Activated CD4-positive, CD25-positive, alpha-beta regulatory T cell treated with anti-CD3 and anti-CD28 coated beads, Interleukin-2, amount 50 U/mL, for 24 hours (primary cell): Measurements from ENCODE around the gene TPSD1.
"Not testable (repeated sequence)": the region's sequence is repeated elsewhere in the genome, so short reads cannot be mapped to it uniquely, and the experiment has no call there.

ENCODE experiments used
- ATAC-seq, 2 donors: fragments of 150-1000 bp; cut with Tn5 transposase; one replicate each; pipeline ENCODE4 v1.10.0; 2021; ENCODE audit warnings: mild to moderate bottlenecking in 1 of 2, moderate library complexity in 1 of 2

The TPSD1 gene

DNA sequence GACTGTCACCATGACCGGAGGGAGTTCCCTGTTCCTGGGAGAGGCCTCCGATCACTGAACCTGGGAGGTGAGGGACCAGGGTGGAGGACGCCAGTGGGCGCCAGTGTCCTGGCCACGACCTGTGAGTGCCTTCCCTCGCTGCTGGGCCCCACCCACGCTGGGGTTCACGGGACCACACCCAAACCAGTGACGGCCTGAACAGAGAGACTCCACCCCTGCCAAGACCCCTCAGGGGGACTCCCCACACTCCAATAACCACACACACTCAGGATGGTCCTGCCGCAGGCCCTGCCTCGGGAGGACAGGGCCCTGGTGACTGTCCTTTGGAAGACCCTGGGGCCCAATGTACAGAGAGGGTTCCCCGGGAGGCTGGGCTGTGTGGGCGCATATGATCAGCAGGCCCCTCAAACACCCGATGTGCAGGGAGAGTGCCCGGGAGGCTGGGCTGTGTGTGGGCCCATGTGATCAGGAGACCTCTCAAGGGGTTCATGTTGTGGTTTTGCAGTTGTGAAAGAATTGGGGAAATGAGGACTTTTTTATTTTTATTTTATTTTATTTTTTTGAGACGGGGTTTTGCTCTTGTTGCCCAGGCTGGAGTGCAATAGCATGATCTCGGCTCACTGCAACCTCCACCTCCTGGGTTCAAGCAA, 26.6 kb downstream of the TPSD1 start:
- no peak for ATAC-seq

DNA sequence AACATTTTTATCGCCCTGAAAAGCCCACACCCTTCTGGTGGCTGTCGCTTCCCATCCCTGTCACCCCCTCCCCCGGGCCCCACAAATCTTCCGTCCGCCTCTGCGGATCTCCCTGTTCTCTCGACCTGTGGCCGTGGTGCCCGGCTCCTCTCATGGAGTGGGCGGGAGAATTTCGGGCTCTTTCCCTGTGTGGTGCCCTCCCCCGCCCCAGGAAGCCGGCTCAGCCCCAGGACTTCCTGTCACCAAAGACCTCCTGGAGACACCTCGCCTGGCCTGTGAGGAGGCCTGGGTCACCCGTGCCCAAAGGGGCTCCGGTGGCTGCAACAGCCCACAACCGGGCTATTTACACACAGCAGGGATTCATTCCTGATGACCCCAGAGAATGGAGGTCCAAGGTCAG, 27.4 kb downstream of the TPSD1 start:
- ATAC-seq: no peak

DNA sequence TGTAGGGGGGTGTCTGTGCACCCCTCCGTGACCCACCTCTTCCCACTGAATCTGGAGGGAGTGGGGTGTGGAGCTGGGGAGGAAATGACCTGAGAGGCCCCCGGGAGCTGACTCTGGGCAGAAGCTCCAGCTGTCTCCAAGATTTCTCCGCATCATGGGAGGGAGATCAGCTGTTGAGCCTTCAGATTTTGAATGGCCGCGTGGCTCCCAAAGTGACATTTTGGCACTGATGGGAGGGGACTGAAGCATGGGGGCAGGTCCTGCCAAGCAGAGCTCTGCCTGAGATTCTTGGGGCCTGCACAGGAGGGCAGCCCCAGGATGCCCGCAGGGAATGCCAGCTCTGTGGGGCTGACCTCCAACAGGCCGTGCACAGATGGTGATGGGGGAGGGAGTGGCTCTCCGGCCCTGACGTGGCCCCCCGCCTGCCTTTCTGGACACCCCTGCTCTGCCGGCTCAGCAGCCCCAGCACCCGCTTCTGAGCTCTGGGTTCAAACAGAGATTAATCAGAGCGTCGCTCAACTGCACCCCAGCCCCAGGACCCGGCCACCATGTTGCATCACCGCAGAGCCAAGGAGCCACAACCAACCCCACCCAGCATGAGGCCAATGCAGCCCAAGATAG, 28.2 kb downstream of the TPSD1 start:
- no peak for ATAC-seq

DNA sequence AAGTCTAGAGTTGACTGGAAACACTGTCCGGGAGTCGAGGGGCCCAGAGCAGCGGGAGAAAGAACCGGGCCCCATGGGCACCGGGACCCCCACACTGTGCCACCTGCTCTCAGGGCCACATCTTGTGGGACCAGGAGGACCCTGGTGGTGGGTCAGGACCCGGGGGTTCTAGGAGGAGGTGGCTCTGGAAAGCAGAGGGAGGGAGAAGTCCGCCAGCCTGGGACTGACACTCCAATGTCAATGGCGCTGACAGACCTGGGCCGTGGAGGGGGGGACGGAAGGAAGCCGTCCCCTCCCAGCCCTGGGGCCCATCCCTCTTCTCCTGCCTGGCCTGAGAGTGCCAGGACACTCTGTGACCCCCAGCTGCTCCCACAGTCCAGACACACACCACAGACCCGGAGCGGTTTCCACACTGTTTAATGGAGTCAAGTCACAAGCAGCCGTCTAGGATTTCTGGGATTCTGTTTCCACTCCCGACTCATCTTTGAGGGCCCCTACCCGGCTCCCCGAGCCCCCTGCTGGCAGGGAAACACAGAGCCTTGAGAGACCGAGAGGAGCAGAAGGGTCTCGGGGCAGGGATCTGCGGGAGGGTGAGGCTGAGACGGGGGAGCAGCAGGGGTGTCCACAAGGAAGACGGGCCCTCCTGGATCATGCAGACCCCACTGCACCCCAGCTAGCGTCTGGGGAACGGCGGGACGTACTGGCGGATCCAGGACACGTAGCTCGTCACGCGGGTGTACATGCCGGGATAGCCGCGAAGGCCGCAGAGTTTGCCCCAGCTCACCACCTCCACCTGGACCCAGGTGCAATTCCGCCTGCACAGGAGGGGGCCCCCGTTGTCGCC, 30.0 kb downstream of the TPSD1 start:
- no peak for ATAC-seq

DNA sequence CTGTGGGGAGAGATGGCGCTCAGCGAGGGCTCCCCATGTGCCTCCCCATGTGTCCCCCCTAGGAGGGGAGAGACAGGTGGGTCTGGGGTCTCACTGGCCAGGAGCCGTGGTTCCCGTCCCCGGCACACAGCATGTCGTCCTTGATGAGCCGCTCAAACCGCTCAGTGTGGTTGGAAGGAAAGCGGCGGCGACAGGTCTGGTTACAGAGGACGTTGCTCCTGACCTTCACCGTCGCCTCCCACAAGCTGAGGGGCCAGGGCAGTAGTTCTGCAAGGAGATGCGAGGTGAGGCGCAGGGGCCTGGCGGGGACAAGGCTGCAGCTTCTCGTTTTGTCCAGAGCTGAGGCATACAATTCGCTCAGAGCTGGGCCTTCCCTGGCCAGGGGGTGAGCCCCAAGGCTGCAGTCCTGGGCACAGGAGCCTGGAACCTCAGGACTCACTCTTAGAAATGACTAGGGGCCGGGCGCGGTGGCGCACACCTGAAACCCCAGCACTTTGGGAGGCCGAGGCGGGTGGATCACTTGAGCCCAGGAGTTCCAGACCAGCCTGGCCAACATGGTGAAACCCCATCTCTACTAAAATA, 30.7 kb downstream of the TPSD1 start:
- no peak for ATAC-seq

DNA sequence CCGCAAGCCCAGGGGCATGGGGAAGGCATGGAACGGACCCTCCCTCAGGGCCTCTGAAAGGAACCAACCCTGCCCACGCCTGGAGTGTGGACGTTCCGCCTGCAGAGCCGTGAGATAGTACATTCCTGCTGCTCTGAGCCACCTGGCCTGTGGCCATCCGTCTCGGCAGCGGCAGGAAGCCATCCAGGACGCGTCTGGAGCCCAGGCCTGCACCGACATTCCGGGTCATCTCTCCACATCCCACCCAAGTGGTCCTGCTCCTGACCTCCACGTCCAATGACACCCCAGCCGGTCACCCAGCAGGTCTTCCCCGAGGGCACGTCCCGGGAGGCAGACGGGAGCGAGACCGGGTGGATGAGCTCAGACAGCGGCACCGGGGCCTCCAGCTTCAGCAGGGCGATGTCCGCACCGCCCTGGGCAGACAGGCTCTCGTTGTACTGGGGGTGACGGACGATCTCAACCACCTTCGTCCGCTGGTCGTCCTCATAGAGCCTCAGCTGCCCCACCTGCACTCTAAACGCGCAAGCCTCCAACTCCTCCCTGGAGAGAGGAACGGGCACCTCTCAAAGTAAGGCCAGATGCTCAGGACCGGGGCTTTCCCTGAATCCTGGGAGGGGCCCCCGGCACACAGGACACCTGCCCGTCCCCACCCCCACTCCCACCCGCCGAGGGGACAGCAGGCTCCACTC, 32.3 kb downstream of the TPSD1 start:
- no peak for ATAC-seq

DNA sequence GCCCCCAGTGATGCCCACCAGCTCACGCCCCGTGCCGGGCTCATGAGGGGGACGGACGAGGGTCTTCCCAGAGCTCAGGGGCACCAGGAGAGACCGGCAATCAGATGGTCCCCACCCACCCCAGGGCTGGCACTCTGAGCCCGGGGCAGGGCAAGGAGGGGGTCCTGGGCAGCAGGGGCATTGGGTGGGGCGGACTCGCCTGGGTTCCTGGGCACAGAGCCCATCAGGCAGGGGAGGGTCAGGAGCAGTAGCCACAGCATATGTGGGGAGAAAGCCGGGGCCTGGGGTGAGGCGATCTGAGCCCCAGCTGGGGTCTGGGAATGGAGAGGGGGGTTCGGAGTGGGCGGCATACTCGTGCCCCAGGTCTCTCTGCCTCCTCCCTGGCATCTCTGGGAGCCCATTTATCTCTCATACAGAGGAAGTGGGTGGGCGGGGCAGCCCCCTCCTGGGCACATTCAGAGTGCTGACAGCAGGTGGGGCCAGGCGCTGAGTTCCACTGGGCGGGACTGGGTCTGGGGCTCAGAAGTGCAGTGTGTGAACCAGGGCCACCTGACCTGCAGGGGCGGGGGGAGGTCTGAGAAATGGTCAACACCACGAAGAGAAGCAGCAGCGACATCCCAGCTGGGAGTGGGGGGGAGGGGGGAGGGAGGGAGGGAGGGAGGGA, 33.1 kb downstream of the TPSD1 start:
- ATAC-seq: peak in 1 of 2 donors; percentile 24

DNA sequence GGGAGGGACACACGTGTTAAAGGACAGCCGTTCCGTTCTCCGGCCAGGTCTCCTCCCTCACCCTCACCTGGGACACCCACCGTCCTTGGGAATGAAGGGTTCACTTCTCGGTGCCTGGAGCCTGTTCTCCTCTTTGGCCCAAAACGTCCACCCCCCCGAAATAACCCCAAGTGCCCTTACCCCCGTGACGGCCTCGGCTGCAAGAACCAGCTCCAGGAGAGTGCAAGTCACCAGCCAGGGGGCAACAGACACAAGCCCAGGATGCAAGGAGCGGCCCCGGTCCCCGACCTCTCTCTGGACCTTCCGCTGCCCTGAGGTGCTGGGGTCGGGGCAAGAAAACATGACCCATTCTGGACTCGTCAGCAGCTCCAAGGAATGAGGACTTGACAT, 33.6 kb downstream of the TPSD1 start:
- ATAC-seq: no peak

DNA sequence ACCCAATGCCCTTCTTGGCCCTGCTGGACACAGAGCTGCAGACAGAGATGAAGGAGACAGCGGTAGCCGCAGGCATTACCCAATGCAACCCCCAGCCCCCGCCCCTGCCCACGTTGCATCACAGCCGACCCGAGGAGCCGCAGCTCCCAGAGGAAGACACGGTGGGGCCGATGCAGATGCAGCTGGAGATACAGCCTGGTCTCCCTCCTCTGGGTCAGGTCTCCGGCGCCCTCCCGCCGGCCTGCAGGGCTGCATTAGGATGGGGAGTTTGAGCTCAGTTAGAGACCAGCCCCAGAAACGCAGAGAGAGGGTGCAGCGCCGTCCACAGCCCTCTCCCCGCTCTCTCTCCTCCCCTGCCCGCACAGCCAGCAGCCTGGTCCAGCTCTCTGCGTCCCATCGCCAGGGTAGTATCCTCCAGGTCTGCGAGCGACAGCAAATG, 34.2 kb downstream of the TPSD1 start:
- ATAC-seq: no peak

DNA sequence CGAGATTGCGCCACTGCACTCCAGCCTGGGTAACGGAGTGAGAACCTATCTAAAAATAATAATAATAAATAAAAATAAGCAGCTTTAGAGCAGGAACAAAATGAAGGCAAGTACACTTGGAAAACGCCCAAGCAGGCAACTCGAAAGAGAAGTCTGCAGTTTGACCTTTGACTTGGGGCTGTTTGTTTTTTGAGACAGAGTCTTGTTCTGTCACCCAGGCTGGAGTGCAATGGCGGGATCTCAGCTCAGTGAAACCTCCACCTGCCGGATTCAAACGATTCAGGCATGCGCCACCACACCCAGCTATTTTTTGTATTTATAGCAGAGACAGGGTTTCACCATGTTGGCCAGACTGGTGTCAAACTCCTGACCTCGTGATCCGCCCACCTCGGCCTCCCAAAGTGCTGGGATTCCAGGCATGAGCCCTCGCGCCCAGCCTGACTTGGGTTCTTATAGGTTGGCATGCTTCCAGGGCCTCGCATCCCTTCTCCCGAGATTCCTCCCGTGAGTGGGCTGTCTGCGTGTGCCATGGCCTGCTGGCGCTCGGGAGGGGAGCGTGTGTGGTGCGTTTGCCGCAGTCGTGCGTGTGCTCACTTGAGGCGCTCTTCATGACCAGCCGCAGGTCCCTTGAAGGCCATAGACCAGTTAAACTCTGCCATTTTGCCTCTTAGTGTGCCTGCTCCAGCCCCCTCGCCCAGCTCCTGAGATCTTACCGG, 35.1 kb downstream of the TPSD1 start:
- no peak for ATAC-seq

DNA sequence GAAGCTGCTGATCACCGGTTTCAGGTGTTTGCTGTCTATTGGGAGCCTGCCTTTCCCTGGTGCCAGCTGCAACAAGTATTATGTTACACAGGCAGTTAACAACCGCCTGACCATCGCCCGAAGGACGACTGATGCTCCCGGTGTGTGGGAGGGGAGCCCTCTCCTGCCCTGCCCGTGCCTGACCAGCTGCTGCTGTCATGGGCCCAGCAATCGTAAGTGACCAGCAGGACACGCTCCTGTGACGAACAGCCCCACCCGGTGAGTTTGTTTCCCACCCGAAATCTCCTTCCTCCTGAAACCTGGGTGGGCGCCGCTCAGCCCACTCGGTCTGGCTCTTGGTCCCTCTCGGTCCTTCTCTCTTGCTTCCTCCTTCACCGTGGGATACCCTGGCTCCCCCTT, 35.7 kb downstream of the TPSD1 start:
- no peak for ATAC-seq

DNA sequence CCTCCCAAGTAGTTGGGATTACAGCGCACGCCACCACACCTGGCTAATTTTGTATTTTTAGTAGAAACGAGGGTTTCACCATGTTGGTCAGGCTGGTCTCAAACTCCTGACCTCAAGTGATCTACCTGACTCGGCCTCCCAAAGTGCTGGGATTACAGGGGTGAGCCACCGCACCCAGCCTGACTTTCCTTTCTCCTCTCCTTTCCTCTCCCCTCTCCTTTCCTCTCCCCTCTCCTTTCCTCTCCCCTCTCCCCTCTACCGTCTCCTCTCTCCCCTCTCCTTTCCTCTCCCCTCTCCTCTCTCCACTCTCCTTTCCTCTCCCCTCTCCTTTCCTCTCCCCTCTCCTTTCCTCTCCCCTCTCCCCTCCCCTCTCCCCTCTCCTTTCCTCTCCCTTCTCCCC, 36.3 kb downstream of the TPSD1 start:
- not testable (repeated sequence) for ATAC-seq

DNA sequence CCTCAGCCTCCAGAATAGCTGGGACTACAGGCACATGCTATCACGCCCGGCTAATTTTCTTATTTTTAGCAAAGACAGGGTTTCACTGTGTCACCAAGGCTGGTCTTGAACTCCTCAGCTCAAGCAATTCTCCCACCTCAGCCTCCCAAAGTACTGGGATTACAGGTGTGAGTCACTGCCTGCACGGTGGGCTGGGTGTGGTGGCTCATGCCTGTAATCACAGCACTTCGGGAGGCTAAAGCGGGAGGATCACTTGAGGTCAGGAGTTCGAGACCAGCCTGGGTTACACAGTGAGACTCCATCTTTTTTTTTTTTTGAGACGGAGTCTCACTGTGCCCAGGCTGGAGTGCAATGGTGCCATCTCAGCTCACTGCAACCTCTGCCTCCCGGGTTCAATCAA, 36.9 kb downstream of the TPSD1 start:
- ATAC-seq: not testable (repeated sequence)

DNA sequence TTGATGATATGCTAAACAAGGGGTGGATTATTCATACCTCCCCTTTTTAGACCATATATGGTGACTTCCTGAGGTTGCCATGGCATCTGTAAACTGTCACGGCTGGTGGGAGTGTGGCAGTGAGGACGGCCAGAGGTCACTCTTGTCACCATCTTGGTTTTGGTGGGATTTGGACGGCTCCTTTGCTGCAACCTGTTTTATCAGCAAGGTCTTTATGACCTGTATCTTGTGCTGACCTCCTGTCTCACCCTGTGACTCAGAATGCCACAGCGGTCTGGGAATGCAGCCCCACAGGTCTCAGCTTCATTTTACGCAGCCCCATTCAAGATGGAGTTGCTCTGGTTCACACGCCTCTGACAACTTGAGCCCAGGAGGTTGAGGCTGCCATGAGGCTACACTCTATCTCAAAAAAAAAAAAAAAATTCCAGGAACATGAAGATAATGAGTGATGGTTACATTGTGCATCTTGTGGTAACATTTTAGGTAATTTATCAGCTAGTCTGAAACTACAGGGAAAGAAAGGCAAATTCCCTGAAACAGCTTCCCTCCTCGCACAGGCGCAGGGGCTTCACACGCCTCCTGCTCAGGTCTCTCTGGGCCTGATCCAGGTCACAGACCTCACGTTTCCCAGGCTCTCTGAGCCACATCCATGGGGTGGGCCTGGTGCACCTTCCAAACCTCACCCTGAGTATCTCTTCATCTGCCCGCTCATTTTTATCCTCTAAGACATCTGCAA, 38.2 kb downstream of the TPSD1 start:
- ATAC-seq: no peak

DNA sequence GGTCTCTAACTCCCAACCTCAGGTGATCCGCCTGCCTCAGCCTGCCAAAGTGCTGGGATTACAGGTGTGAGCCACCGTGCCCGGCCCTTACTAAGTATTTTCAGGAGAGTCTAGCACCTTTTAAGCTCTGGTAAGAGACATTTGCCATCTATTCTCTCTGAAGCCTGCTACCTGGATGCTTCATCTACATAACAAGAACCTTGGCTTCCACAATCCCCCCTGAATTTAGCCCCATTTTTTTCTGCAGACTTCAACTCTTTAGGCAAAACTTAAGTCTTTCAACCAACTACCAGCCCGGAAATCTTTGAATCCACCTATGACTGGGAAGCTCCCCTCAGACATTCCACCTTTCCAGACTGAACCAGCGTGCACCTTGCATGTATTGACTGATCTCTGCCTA, 39.6 kb downstream of the TPSD1 start:
- no peak for ATAC-seq

DNA sequence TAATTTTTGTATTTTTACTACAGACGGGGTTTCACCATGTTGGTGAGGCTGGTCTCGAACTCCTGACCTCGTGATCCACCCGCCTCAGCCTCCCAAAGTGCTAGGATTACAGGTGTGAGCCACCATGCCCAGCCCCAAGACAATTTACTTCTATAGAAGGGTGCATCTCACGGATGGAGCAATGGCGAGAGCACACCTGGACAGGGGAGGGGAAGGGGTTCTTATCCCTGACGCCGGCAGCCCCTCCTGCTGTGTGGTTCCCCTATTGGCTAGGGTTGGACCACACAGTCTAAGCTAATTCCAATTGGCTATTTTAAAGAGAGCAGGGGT, 40.8 kb downstream of the TPSD1 start:
- ATAC-seq: not testable (repeated sequence)

DNA sequence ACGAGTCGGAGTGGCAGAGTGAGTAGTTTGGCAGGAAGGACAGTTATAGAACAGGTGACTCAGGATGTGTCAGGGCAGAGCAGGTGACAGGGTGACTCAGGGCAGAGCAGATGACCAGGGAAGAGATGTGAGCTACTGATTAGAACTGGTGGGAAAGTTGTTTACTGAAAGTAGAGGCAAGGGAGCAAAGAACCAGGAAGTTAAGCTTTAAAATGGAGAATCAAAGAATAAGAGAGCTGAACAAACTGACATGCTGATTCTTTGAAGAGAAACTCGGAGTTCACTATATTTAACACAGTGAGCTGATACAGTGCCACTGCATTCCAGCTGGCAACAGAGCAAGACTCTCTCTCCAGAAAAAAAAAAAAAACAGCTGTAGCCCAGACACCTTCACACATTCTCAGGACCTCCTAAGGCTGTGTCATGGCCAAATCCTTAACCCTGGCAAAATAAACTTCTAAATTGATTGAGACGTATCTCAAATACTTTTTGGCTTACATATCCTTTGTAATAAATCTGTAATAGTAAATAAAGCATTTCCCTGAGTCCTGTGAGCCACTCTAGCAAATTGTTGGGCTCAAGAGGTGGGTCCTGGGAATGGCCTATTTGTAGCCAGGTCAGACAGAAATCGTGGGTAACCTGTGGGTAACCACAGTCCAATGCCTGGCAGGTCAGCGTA, 41.3 kb downstream of the TPSD1 start:
- peak; percentile 82 to 85 for ATAC-seq

DNA sequence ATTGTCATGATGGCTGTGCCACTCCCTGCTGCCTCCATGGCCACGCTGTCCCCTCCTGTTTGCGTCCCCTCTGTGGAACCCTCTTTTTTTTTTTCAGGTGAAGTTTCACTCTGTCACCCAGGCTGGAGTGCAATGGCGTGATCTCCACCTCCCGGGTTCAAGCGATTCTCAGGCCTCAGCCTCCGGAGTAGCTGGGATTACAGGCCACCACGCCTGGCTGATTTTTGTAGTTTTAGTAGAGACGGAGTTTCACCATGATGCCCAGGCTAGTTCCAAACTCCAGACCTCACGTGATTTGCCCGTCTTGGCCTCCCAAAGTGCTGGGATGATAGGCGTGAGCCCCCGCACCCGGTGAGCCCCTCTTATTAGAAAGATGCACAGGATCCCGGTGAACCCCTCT, 42.5 kb downstream of the TPSD1 start:
- no peak for ATAC-seq

DNA sequence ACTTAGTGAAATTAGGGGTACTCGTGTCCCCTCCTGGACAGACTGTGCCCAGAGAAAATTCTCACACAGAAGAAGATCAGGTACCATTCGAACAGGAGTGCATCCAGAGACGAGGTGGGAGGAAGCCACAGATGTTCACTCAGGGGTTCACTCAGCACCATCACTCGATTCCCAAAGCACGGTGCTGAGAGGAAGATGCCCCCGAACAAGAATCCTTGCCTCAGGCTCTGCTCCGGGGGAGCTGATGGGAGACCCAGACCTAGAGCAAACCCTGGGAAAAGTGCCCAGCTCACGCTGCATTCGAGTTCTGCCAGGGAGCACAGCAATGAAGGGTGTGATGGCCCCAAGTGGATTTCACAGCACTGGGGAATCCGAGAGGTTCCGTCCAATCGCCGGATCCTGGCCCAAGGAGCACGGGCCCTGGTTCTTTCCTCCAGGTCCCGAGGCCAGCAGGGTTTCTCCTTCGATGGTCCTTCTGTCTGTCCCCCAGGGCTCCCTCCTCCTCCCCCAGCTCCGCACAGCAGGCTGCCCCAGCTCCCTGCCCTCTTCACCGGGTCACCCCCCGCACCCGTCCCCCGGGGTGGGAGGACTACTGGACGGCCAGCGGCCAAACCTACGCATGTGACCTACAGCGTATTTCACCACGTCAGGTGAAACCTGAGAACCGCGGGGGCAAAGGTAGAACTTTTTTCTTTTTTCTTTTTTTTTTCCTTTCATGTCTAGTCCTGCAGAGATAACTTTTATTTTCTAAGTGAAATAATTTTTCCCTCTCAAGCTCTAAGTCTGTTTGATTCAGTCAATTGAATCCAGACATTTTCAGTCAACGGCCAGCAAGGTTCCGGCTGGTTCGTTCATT, 43.4 kb downstream of the TPSD1 start:
- ATAC-seq: no peak

DNA sequence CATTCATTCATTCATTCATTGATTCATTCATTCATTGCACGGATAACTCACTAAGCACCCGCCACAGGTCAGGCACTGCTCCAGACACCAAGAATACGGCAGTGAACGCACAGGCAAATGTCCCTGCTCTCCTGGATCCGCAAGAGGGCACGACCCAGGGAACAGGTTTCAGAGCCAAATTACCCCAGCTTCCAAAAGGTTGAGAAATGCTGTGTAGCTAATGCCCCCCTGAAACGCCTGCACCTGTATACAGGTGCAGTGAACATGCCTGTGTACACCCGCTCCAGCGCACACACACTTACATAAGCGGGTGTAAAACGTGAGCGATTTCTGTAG, 44.0 kb downstream of the TPSD1 start:
- ATAC-seq: no peak
